Measurements from ENCODE around the gene WNT16.
A peak's percentile ranks its signal among the peaks of the same experiment; 100 is the strongest.
"Not testable (repeated sequence)": the region's sequence is repeated elsewhere in the genome, so short reads cannot be mapped to it uniquely, and the experiment has no call there.

The WNT16 gene

GRCh38 chr7:121313220-121313792 lies 15.5 kb upstream of the WNT16 start:
- DNase-seq (ENCODE audit: extremely low read depth, insufficient read length): no peak
- no peak for TF ChIP-seq CTCF (IDR thresholded peaks at IDR 0.05; ENCODE audit: insufficient read depth, low read length, poor library complexity, severe bottlenecking)
- H3K27me3 ChIP-seq (replicated peaks; ENCODE audit: control insufficient read depth, insufficient read depth, low read length): no peaks in the 10 kb centered on the region
- H3K36me3 ChIP-seq (ENCODE audit: control insufficient read depth, insufficient read depth, low read length): no peaks in the 10 kb centered on the region
- no peak overlapping the region for H3K4me3 ChIP-seq (replicated peaks; ENCODE audit: low read depth, low read length)

- Histone ChIP-seq H3K4me3 (replicated peaks; ENCODE audit: low read depth, low read length) (no peak overlapping the region), H3K36me3 (ENCODE audit: control insufficient read depth, insufficient read depth, low read length) (no peaks in the 10 kb centered on the region), H3K27me3 (replicated peaks; ENCODE audit: control insufficient read depth, insufficient read depth, low read length) (no peaks in the 10 kb centered on the region)
- peak; percentile 31 for DNase-seq (ENCODE audit: extremely low read depth, insufficient read length)
- TF ChIP-seq CTCF (IDR thresholded peaks at IDR 0.05; ENCODE audit: insufficient read depth, low read length, poor library complexity, severe bottlenecking): peak; percentile 1
Measured at GRCh38 chr7:121313793-121314676, 14.8 kb upstream of the WNT16 start.

GRCh38 chr7:121315170-121315569 lies 13.6 kb upstream of the WNT16 start:
- not testable (repeated sequence) for H3K27me3 ChIP-seq (replicated peaks; ENCODE audit: control insufficient read depth, insufficient read depth, low read length); DNase-seq (ENCODE audit: extremely low read depth, insufficient read length); H3K4me3 ChIP-seq (replicated peaks; ENCODE audit: low read depth, low read length); H3K36me3 ChIP-seq (ENCODE audit: control insufficient read depth, insufficient read depth, low read length)

GRCh38 chr7:121322460-121322859 lies 6.3 kb upstream of the WNT16 start:
- DNase-seq (ENCODE audit: extremely low read depth, insufficient read length): no peak
- Histone ChIP-seq H3K36me3 (ENCODE audit: control insufficient read depth, insufficient read depth, low read length) (no peaks in the 10 kb centered on the region), H3K27me3 (replicated peaks; ENCODE audit: control insufficient read depth, insufficient read depth, low read length) (no peaks in the 10 kb centered on the region), H3K4me3 (replicated peaks; ENCODE audit: low read depth, low read length) (no peak overlapping the region)
- no peak for TF ChIP-seq CTCF (IDR thresholded peaks at IDR 0.05; ENCODE audit: insufficient read depth, low read length, poor library complexity, severe bottlenecking)

GRCh38 chr7:121323515-121324302 lies 5.1 kb upstream of the WNT16 start:
- no peak overlapping the region for H3K4me3 ChIP-seq (replicated peaks; ENCODE audit: low read depth, low read length)
- no peak for TF ChIP-seq CTCF (IDR thresholded peaks at IDR 0.05; ENCODE audit: insufficient read depth, low read length, poor library complexity, severe bottlenecking)
- H3K36me3 ChIP-seq (ENCODE audit: control insufficient read depth, insufficient read depth, low read length): no peaks in the 10 kb centered on the region
- DNase-seq (ENCODE audit: extremely low read depth, insufficient read length): no peak
- peaks cover 2% of the 10 kb centered on the region for H3K27me3 ChIP-seq (replicated peaks; ENCODE audit: control insufficient read depth, insufficient read depth, low read length)

GRCh38 chr7:121327671-121328070 lies 1.1 kb upstream of the WNT16 start:
- TF ChIP-seq CTCF (IDR thresholded peaks at IDR 0.05; ENCODE audit: insufficient read depth, low read length, poor library complexity, severe bottlenecking): no peak
- no peak for DNase-seq (ENCODE audit: extremely low read depth, insufficient read length)
- Histone ChIP-seq H3K36me3 (ENCODE audit: control insufficient read depth, insufficient read depth, low read length) (no peaks in the 10 kb centered on the region), H3K4me3 (replicated peaks; ENCODE audit: low read depth, low read length) (no peak overlapping the region), H3K27me3 (replicated peaks; ENCODE audit: control insufficient read depth, insufficient read depth, low read length) (peaks cover 5% of the 10 kb centered on the region)

All from GM06990 (cell line).